HepG2 (cell line): Measurements from ENCODE around the gene PKM. TPM values are rescaled to one million over a fixed set of nuclear protein-coding genes. Genes with fewer than 3 reads are reported as not detected.
"Not testable (repeated sequence)": the region's sequence is repeated elsewhere in the genome, so short reads cannot be mapped to it uniquely, and the experiment has no call there.

Source experiments
- ATAC-seq: fragments of 200-7000 bp; cut with Tn5 transposase; 3 replicates; pipeline ENCODE4 v1.9.1; 2020; ENCODE audit warnings: mild to moderate bottlenecking, moderate library complexity
- BruUV-seq: library from RNA; stranded (reverse); fragments of 400-500 nt; replicated peaks from 2 replicates; lab custom pipeline; 2021; lab: Mats Ljungman, UMichigan
- CTCF ChIA-PET: fragments of 300-600 bp; formaldehyde crosslinking; extraction: SDS; loops from one replicate; lab custom pipeline; 2021; ENCODE audit warnings: low total read pairs, inconsistent platforms, low intra/inter-chr PET ratio; lab: Yijun Ruan, JAX
- POLR2A ChIA-PET: fragments of 350-600 bp; sonication (Branson Sonifier 250); formaldehyde crosslinking; loops from one replicate; lab custom pipeline; 2020; ENCODE audit warnings: antibody characterized with exemption, inconsistent platforms; lab: Yijun Ruan, JAX
- DNase-seq: peaks from one replicate; pipeline ENCODE4 v3.0.0-alpha.2; 2015; ENCODE audit warnings: low spot score
- FAIRE-seq: peaks from 3 replicates; lab custom pipeline; 2011; peaks lifted over from hg19 to GRCh38; lab: Jason Lieb, UNC
- H2AFZ ChIP-seq: one replicate; pipeline ENCODE4 v1.6.1; 2011; ENCODE audit warnings: low read length, inconsistent platforms
- H3K27ac ChIP-seq: fragments of 300-600 bp; 3 replicates; pipeline ENCODE4 v1.8.0; 2011; ENCODE audit warnings: mixed run types, mild to moderate bottlenecking, mixed read lengths, low read length, inconsistent platforms; ENCODE audit not compliant: insufficient read depth; ENCODE audit errors: extremely low read length
- H3K27me3 ChIP-seq, 2 experiments: fragments of 200-600 bp in 1 of 2; 2 replicates in 1 of 2; 3 replicates in 1 of 2; pipeline versions ENCODE4 v1.6.0 to v1.8.0; 2011; ENCODE audit warnings: low read length in 2 of 2, mild to moderate bottlenecking in 2 of 2, moderate library complexity in 2 of 2, inconsistent platforms in 1 of 2; ENCODE audit not compliant: insufficient read depth in 2 of 2, control insufficient read depth in 1 of 2
- H3K36me3 ChIP-seq, 2 experiments: fragments of 200-600 bp in 1 of 2; replicated peaks in 1 of 2; 2 replicates in 1 of 2; 3 replicates in 1 of 2; pipeline versions ENCODE4 v1.5.1 to v1.8.0; 2011; ENCODE audit warnings: low read length in 2 of 2, inconsistent platforms in 1 of 2; ENCODE audit not compliant: insufficient read depth in 2 of 2, control insufficient read depth in 1 of 2
- H3K4me1 ChIP-seq: 2 replicates; pipeline ENCODE4 v1.5.1; 2012; ENCODE audit warnings: low read length, inconsistent platforms; ENCODE audit not compliant: insufficient read depth
- H3K4me2 ChIP-seq: 2 replicates; pipeline ENCODE4 v1.6.0; 2011; ENCODE audit warnings: low read depth, low read length, inconsistent platforms
- H3K4me3 ChIP-seq, 3 experiments: fragments of 200-600 bp in 1 of 3; sonication (generic), shearing (Covaris generic) in 1 of 3; replicated peaks in 1 of 3; 2 replicates each; pipeline ENCODE4 v1.5.1; 2011 to 2016; ENCODE audit warnings: low read length in 3 of 3, inconsistent platforms in 2 of 3, low read depth in 2 of 3, mild to moderate bottlenecking in 2 of 3, control low read depth in 1 of 3, mixed read lengths in 1 of 3; ENCODE audit not compliant: insufficient read depth in 1 of 3
- H3K79me2 ChIP-seq: one replicate; pipeline ENCODE4 v1.6.1; 2011; ENCODE audit warnings: low read length, inconsistent platforms; ENCODE audit not compliant: insufficient read depth
- H3K9ac ChIP-seq: 2 replicates; pipeline ENCODE4 v1.6.0; 2011; ENCODE audit warnings: mild to moderate bottlenecking, low read depth, low read length, inconsistent platforms; ENCODE audit not compliant: insufficient read depth
- H3K9me3 ChIP-seq: 2 replicates; pipeline ENCODE4 v1.5.1; 2012; ENCODE audit warnings: mild to moderate bottlenecking, low read length
- H4K20me1 ChIP-seq: 2 replicates; pipeline ENCODE4 v1.6.0; 2011; ENCODE audit warnings: inconsistent platforms, mild to moderate bottlenecking, low read length, moderate library complexity; ENCODE audit not compliant: insufficient read depth
- MYC ChIP-seq: sonication (generic); formaldehyde crosslinking; IDR thresholded peaks from 2 replicates; pipeline ENCODE4 v1.9.0; 2021; ENCODE audit warnings: missing genetic modification reagents, borderline replicate concordance
- SAP130 ChIP-seq: IDR thresholded peaks from 2 replicates; pipeline ENCODE4 v1.6.1; 2016; ENCODE audit warnings: low read depth
- ZBTB7A ChIP-seq: sonication (generic); formaldehyde crosslinking; IDR thresholded peaks from 2 replicates; pipeline ENCODE4 v1.8.0; 2022; ENCODE audit warnings: mild to moderate bottlenecking, missing genetic modification reagents
- ZMYM2 ChIP-seq: sonication (generic); formaldehyde crosslinking; IDR thresholded peaks from 2 replicates; pipeline ENCODE4 v1.8.0; 2022; ENCODE audit warnings: mild to moderate bottlenecking, missing genetic modification reagents
- WGBS: methylation state at CpG from one replicate; pipeline ENCODE4 v1.1.6; 2017; ENCODE audit warnings: low lambda C conversion rate; 5-methylcytosine and 5-hydroxymethylcytosine counted together
- in situ Hi-C: cut with HindIII; loops from 2 replicates; pipeline ENCODE4 v1.10.0; 2017; ENCODE audit warnings: low pct_unique_long_range_greater_than_20kb; ENCODE audit not compliant: extremely low pct_ligation_motif_present
- intact Hi-C: fragments of 100-400 bp; cut with micrococcal nuclease; formaldehyde crosslinking; loops from one replicate; pipeline ENCODE4 v1.10.0; 2022; ENCODE audit not compliant: unreplicated experiment
- polyA plus RNA-seq, 8 experiments: library from polyadenylated mRNA; depleted of rRNA in 3 of 8; stranded (reverse) in 7 of 8; unstranded in 1 of 8; fragments of >200 nt; fragmentation: Illumina TruSeq in 4 of 8; extraction: Trizol in 4 of 8; gene quantifications; 2 replicates each; pipeline versions ENCODE4 v1.2.1 to v1.2.3, GENCODE V29; 2011 to 2016; ENCODE audit warnings: low read depth in 4 of 8, missing spikeins in 1 of 8, mixed read lengths in 1 of 8; ENCODE audit not compliant: insufficient read depth in 1 of 8
- total RNA-seq, 5 experiments: library from RNA; depleted of rRNA; stranded (reverse); fragments of >200 nt; fragmentation: Illumina TruSeq; extraction: Trizol; gene quantifications; 2 replicates each; pipeline ENCODE4 v1.2.3, GENCODE V29; 2016; ENCODE audit warnings: low read depth in 1 of 5

Gene PKM
- total and polyA plus RNA-seq, 2 of the 13 experiments (the other 11 are each of a cell fraction or from before 2014, with no cell fraction given), result 488 to 780 TPM

DNA sequence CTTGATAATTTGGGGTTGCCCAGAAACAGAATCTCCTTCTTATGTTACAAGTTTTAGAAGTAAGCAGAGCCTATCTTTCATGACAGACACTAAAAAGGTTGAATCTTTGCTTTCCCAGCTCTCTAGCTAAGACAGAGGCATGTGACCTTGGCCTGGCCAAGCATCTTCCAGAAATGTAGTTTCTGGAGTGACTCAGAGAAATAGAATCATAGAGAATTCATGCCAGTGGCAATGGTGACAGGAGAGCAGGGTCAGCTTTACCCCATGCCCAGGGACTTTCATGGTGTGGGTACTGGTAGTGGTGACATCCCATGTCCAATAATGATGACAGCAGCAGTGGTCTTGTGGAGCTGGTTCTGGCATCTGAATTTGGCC lies 45.3 kb upstream of the PKM start (continued):
- TF ChIP-seq ZBTB7A, result no peak

DNA sequence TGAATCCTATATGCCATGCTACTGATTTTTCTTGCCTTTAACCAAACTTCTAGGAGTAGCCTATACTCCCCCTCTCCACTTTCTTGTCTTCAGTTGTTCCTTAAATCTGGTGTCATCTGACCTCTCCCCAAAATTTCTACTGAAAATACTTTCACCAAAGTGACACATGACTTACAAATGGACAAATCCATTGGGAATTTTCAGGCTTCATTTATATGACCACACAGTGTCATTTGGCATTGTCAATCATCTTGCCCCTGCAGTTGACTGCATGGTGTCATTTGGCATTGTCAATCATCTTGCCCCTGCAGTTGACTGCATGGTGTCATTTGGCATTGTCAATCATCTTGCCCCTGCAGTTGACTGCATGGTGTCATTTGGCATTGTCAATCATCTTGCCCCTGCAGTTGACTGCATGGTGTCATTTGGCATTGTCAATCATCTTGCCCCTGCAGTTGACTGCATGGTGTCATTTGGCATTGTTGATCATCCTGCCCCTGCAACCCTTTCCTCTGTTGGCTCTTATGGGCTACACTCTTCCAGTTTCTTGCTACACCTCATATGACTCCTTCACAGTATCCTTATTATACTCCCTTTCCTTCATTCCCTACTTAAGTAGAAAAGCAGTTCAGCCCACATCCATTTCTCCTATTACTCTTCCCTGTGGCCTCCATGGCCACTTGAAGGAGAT lies 44.8 kb upstream of the PKM start:
- ATAC-seq, H3K4me3 ChIP-seq, H3K79me2 ChIP-seq, FAIRE-seq, H3K27me3 ChIP-seq, H3K9me3 ChIP-seq, H4K20me1 ChIP-seq, BruUV-seq, in situ Hi-C loops, H3K27ac ChIP-seq, POLR2A ChIA-PET, DNase-seq, CTCF ChIA-PET, H3K9ac ChIP-seq, H2AFZ ChIP-seq, H3K36me3 ChIP-seq, H3K4me2 ChIP-seq, intact Hi-C loops: not testable (repeated sequence)
- H3K4me1 ChIP-seq, result peaks cover 10% of the 10 kb centered on the region

DNA sequence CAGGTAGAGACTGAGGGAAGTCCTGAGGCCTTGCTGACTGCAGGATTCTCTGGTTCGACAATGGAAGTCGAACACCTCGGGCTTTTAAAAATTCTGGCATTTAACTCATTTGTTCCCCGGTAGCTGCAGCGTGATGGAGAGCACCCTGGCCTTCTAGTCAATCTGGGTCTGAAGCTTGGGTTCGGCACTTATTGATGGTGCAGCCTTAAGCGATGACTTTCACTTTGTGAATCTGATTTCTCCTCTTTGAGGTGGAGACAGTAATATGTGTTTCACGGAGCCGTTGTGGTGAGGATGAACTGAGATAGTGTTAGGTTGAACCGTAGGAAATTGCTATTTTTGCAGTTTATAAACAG lies 42.0 kb upstream of the PKM start:
- no TSS peak for BruUV-seq
- Histone ChIP-seq H3K36me3 (no peaks in the 10 kb centered on the region), H3K9me3 (no peaks in the 10 kb centered on the region), H3K9ac (no peak overlapping the region), H4K20me1 (no peaks in the 10 kb centered on the region), H2AFZ (no peak overlapping the region), H3K27ac (no peak overlapping the region), H3K79me2 (no peaks in the 10 kb centered on the region), H3K4me2 (no peak overlapping the region), H3K4me3 (no peak overlapping the region), H3K27me3 (peaks cover 0 to 2% of the 10 kb centered on the region in 2 experiments; a peak in 2 of 5 replicates), H3K4me1 (no peaks in the 10 kb centered on the region)
- FAIRE-seq (no peak), DNase-seq (no peak), ATAC-seq (no peak)
- CTCF ChIA-PET, result no interaction called here
- TF ChIP-seq SAP130 (CRISPR knock-in tag) (no peak), MYC (CRISPR knock-in tag) (no peak), ZMYM2 (CRISPR knock-in tag) (no peak)
- 68% methylated on average over 10 of the region's 10 CpGs for WGBS
- intact Hi-C loops, result no loop called here
- POLR2A ChIA-PET, result no interaction called here
- in situ Hi-C loops, result no loop called here
